Tongue (tissue), 2 donors: ENCODE measurements around the gene MGARP. TPM values are rescaled to one million over a fixed set of nuclear protein-coding genes. Genes with fewer than 3 reads are reported as not detected.
"Not testable (repeated sequence)": the region's sequence is repeated elsewhere in the genome, so short reads cannot be mapped to it uniquely, and the experiment has no call there.

ENCODE experiments used
- DNase-seq: peaks from one replicate; pipeline ENCODE4 v3.0.0-alpha.2; 2015
- total RNA-seq: library from RNA; depleted of rRNA; stranded (reverse); fragments of >200 nt; gene quantifications from one replicate; pipeline ENCODE4 v1.2.3, GENCODE V29; 2014

MGARP gene
- total RNA-seq = not detected

GRCh38 chr4:139279760-139280620 is at the start of gene MGARP:
Gene MGARP, minus strand, starts transcription at chr4:139280225. Its CDS starts 67 bp downstream, at chr4:139280158.
- DNase-seq = peak; percentile 38

- no peak for DNase-seq
Measured at GRCh38 chr4:139329665-139330200, 49.7 kb upstream of the MGARP start.

GRCh38 chr4:139324620-139325019 is 44.6 kb upstream of the MGARP start:
- DNase-seq = no peak

- not testable (repeated sequence) for DNase-seq
Measured at GRCh38 chr4:139322541-139322940, 42.5 kb upstream of the MGARP start.

- DNase-seq = not testable (repeated sequence)
Measured at GRCh38 chr4:139322070-139322469, 42.0 kb upstream of the MGARP start.

GRCh38 chr4:139319571-139319970 is 39.5 kb upstream of the MGARP start:
- DNase-seq = no peak

GRCh38 chr4:139317635-139318034 is 37.6 kb upstream of the MGARP start:
- no peak for DNase-seq

GRCh38 chr4:139316733-139317132 is 36.7 kb upstream of the MGARP start:
- no peak for DNase-seq

GRCh38 chr4:139315221-139315675 is 35.2 kb upstream of the MGARP start:
- no peak for DNase-seq

- no peak for DNase-seq
Measured at GRCh38 chr4:139314047-139314800, 34.2 kb upstream of the MGARP start.

- not testable (repeated sequence) for DNase-seq
Measured at GRCh38 chr4:139313414-139313813, 33.4 kb upstream of the MGARP start.

- no peak for DNase-seq
Measured at GRCh38 chr4:139312552-139313332, 32.7 kb upstream of the MGARP start.

- no peak for DNase-seq
Measured at GRCh38 chr4:139311909-139312308, 31.9 kb upstream of the MGARP start.

- DNase-seq = no peak
Measured at GRCh38 chr4:139304920-139305319, 24.9 kb upstream of the MGARP start.

- peak; percentile 75 for DNase-seq
Measured at GRCh38 chr4:139301821-139302611, 22.0 kb upstream of the MGARP start, which contains the start of gene NDUFC1. Gene NDUFC1, minus strand, starts transcription at chr4:139302477. Its CDS starts 6,679 bp downstream, at chr4:139295798.

GRCh38 chr4:139301113-139301820 is 21.2 kb upstream of the MGARP start, which contains the start of gene NAA15:
Gene NAA15, plus strand, starts transcription at chr4:139301505. Its CDS starts 273 bp downstream, at chr4:139301778.
- peak; percentile 99 for DNase-seq

- DNase-seq = no peak
Measured at GRCh38 chr4:139300431-139301112, 20.5 kb upstream of the MGARP start.

- no peak for DNase-seq
Measured at GRCh38 chr4:139299536-139299935, 19.5 kb upstream of the MGARP start.

- no peak for DNase-seq
Measured at GRCh38 chr4:139297001-139297410, 17.0 kb upstream of the MGARP start.

- DNase-seq = no peak
Measured at GRCh38 chr4:139295942-139296299, 15.9 kb upstream of the MGARP start.
